IPS-20b (cell line): ENCODE data around the gene SERPINB6.
"Not testable (repeated sequence)": the region's sequence is repeated elsewhere in the genome, so short reads cannot be mapped to it uniquely, and the experiment has no call there.

Experiments
- H3K27ac ChIP-seq: one replicate; pipeline ENCODE4 v1.5.1; 2013; ENCODE audit warnings: low read length
- H3K27me3 ChIP-seq: 2 replicates; pipeline ENCODE4 v1.6.1; 2013; ENCODE audit warnings: mild to moderate bottlenecking, low read length, inconsistent platforms; ENCODE audit not compliant: insufficient read depth
- H3K36me3 ChIP-seq: 2 replicates; pipeline ENCODE4 v1.6.1; 2013; ENCODE audit warnings: low read depth, mild to moderate bottlenecking, inconsistent platforms, low read length, moderate library complexity; ENCODE audit not compliant: insufficient read depth
- H3K4me1 ChIP-seq: 2 replicates; pipeline ENCODE4 v1.6.1; 2013; ENCODE audit warnings: mild to moderate bottlenecking, control low read depth, inconsistent platforms, low read length, moderate library complexity; ENCODE audit not compliant: insufficient read depth
- H3K4me3 ChIP-seq: 2 replicates; pipeline ENCODE4 v1.5.1; 2013; ENCODE audit warnings: mild to moderate bottlenecking, low read length, inconsistent platforms
- H3K9ac ChIP-seq: 2 replicates; pipeline ENCODE4 v1.6.1; 2013; ENCODE audit warnings: low read depth, mild to moderate bottlenecking, inconsistent platforms, low read length, moderate library complexity
- H3K9me3 ChIP-seq: 2 replicates; pipeline ENCODE4 v1.6.1; 2013; ENCODE audit warnings: mild to moderate bottlenecking, low read depth, low read length, inconsistent platforms; ENCODE audit not compliant: insufficient read depth

SERPINB6 gene

GRCh38 chr6:2950713-2951112, 20.7 kb downstream of the SERPINB6 start:
- Histone ChIP-seq H3K9ac (no peak overlapping the region), H3K36me3 (no peaks in the 10 kb centered on the region), H3K27me3 (no peaks in the 10 kb centered on the region), H3K9me3 (no peaks in the 10 kb centered on the region), H3K27ac (no peak overlapping the region), H3K4me1 (peaks cover 3% of the 10 kb centered on the region; the same call in 1 of the 2 replicates), H3K4me3 (no peak overlapping the region)

- Histone ChIP-seq H3K9ac (no peak overlapping the region), H3K27ac (no peak overlapping the region), H3K27me3 (no peaks in the 10 kb centered on the region)
Observed at GRCh38 chr6:2949536-2950083, 21.8 kb downstream of the SERPINB6 start.

GRCh38 chr6:2949121-2949520, 22.2 kb downstream of the SERPINB6 start:
- Histone ChIP-seq H3K27me3 (no peaks in the 10 kb centered on the region), H3K4me1 (no peaks in the 10 kb centered on the region; the same call in 1 of the 2 replicates), H3K9me3 (no peaks in the 10 kb centered on the region), H3K9ac (no peak overlapping the region), H3K36me3 (no peaks in the 10 kb centered on the region), H3K27ac (no peak overlapping the region), H3K4me3 (no peak overlapping the region)

More at GRCh38 chr6:2949536-2950083, 21.8 kb downstream of the SERPINB6 start:
- H3K4me3 ChIP-seq = no peak overlapping the region
- H3K9me3 ChIP-seq = no peaks in the 10 kb centered on the region
- H3K4me1 ChIP-seq = no peaks in the 10 kb centered on the region; the same call in 1 of the 2 replicates
- no peaks in the 10 kb centered on the region for H3K36me3 ChIP-seq

GRCh38 chr6:2948228-2949025, 22.9 kb downstream of the SERPINB6 start:
- Histone ChIP-seq H3K4me3 (no peak overlapping the region), H3K9me3 (no peaks in the 10 kb centered on the region), H3K36me3 (no peaks in the 10 kb centered on the region), H3K27ac (no peak overlapping the region), H3K9ac (no peak overlapping the region), H3K4me1 (no peaks in the 10 kb centered on the region; the same call in 1 of the 2 replicates), H3K27me3 (no peaks in the 10 kb centered on the region)

- no peak overlapping the region for H3K27ac ChIP-seq
- no peaks in the 10 kb centered on the region for H3K27me3 ChIP-seq
- H3K4me1 ChIP-seq = no peaks in the 10 kb centered on the region; the same call in 1 of the 2 replicates
- no peaks in the 10 kb centered on the region for H3K36me3 ChIP-seq
- no peaks in the 10 kb centered on the region for H3K9me3 ChIP-seq
- no peak overlapping the region for H3K9ac ChIP-seq
- H3K4me3 ChIP-seq = no peak overlapping the region
Observed at GRCh38 chr6:2947445-2947844, 23.9 kb downstream of the SERPINB6 start.

DNA sequence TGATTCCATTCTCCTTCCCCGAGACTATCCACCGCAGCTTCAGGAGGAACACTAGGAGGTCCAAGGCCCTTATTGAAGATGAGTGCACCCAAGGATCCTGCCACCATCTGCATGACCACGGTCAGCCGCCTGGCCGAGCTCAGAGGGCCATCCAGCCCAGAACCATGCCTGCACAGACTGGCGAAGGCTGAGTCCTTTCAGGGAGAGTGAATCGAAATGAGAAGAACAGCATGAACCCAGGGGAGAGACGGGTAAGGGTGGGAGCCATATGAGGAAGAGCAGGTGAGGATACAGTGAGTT, 26.3 kb downstream of the SERPINB6 start:
- Histone ChIP-seq H3K27me3 (no peaks in the 10 kb centered on the region), H3K9ac (no peak overlapping the region), H3K9me3 (no peaks in the 10 kb centered on the region), H3K4me3 (no peak overlapping the region), H3K4me1 (no peaks in the 10 kb centered on the region), H3K36me3 (no peaks in the 10 kb centered on the region), H3K27ac (no peak overlapping the region)

GRCh38 chr6:2944405-2945152, 26.8 kb downstream of the SERPINB6 start:
- no peak overlapping the region for H3K9ac ChIP-seq
- no peaks in the 10 kb centered on the region for H3K36me3 ChIP-seq
- no peak overlapping the region for H3K27ac ChIP-seq
- no peaks in the 10 kb centered on the region for H3K9me3 ChIP-seq
- H3K4me3 ChIP-seq = no peak overlapping the region
- H3K27me3 ChIP-seq = no peaks in the 10 kb centered on the region
- H3K4me1 ChIP-seq = no peaks in the 10 kb centered on the region

DNA sequence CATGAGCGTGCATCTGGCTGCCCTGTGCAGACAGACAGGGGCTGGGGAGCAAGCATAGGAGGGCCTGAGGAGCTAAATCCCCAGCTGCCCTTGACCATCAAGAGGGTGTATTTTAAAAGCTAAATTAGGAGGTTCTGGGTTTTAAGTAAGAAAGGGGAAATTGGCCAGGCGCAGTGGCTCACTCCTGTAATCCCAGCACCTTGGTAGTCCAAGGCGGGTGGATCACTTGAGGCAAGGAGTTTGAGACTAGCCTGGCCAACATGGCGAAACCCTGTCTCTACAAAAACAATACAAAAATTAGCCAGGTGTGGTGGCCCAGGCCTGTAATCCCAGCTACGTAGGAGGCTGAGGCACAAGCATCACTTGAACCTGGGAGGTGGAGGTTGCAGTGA, 27.8 kb downstream of the SERPINB6 start:
- no peaks in the 10 kb centered on the region for H3K9me3 ChIP-seq
- no peak overlapping the region for H3K27ac ChIP-seq
- no peaks in the 10 kb centered on the region for H3K36me3 ChIP-seq
- H3K4me3 ChIP-seq = no peak overlapping the region
- H3K4me1 ChIP-seq = no peaks in the 10 kb centered on the region
- H3K27me3 ChIP-seq = no peaks in the 10 kb centered on the region
- H3K9ac ChIP-seq = no peak overlapping the region; the same call in 1 of the 2 replicates

GRCh38 chr6:2942914-2943563, 28.3 kb downstream of the SERPINB6 start:
- H3K4me1 ChIP-seq = no peaks in the 10 kb centered on the region
- H3K9me3 ChIP-seq = no peaks in the 10 kb centered on the region
- H3K4me3 ChIP-seq = no peak overlapping the region
- H3K27ac ChIP-seq = no peak overlapping the region
- no peak overlapping the region; the same call in 1 of the 2 replicates for H3K9ac ChIP-seq
- H3K36me3 ChIP-seq = no peaks in the 10 kb centered on the region
- H3K27me3 ChIP-seq = no peaks in the 10 kb centered on the region

DNA sequence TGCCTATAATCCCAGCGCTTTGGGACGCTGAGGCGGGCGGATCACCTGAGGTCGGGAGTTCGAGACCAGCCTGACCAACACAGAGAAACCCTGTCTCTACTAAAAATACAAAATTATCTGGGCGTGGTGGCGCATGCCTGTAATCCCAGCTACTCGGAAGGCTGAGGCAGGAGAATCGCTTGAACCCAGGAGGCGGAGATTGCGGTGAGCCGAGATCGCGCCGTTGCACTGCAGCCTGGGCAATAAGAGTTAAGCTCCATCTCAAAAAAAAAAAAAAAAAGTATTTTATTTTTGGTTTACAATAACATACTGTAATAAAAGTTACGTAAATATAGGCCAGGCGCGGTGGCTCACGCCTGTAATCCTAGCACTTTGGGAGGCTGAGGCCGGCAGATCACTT, 29.3 kb downstream of the SERPINB6 start:
- H3K9ac ChIP-seq, H3K36me3 ChIP-seq, H3K27ac ChIP-seq, H3K9me3 ChIP-seq, H3K27me3 ChIP-seq, H3K4me3 ChIP-seq, H3K4me1 ChIP-seq: not testable (repeated sequence)

GRCh38 chr6:2940851-2941250, 30.5 kb downstream of the SERPINB6 start:
- H3K9ac ChIP-seq = no peak overlapping the region

More at GRCh38 chr6:2940851-2941250, 30.5 kb downstream of the SERPINB6 start:
- Histone ChIP-seq H3K27ac (no peak overlapping the region), H3K4me3 (no peak overlapping the region), H3K27me3 (no peaks in the 10 kb centered on the region), H3K36me3 (no peaks in the 10 kb centered on the region), H3K4me1 (no peaks in the 10 kb centered on the region), H3K9me3 (no peaks in the 10 kb centered on the region)
